Gastrocnemius medialis (tissue), 4 donors: ENCODE data around the gene GDI1.

Experiments used
- CTCF ChIP-seq, 5 experiments: fragments of 450-650 bp in 3 of 5; fragments of 200-600 bp in 2 of 5; sonication (generic) in 2 of 5; IDR thresholded peaks in 4 of 5; conservative IDR thresholded peaks in 1 of 5; 1 replicate in 4 of 5; 2 replicates in 1 of 5; pipeline ENCODE4 v1.5.1; 2016 to 2019; ENCODE audit warnings: antibody characterized with exemption in 5 of 5, mild to moderate bottlenecking in 3 of 5, moderate library complexity in 3 of 5
- POLR2A ChIP-seq, 2 donors: fragments of 450-650 bp; IDR thresholded peaks; one replicate each; pipeline ENCODE4 v1.6.1; 2017; ENCODE audit warnings: antibody characterized with exemption in 2 of 2, mild to moderate bottlenecking in 2 of 2, moderate library complexity in 2 of 2

GRCh38 chrX:154470434-154470833 lies 33.5 kb downstream of the GDI1 start:
- TF ChIP-seq POLR2A (IDR thresholded peaks at IDR 0.05) (no peak), CTCF (IDR thresholded peaks at IDR 0.05 in 4 of 5, conservative IDR thresholded peaks at IDR 0.05 in 1 of 5) (no peak)
